SIG-M5 treated with dmso at 0.1 percent for 504 hours (cell line): Measurements from ENCODE around the gene PPM1G.

Experiments used
- DNase-seq: peaks from one replicate; lab custom pipeline; 2025; ENCODE audit not compliant: unreplicated experiment; lab: John Stamatoyannopoulos, UW

The PPM1G gene

DNA sequence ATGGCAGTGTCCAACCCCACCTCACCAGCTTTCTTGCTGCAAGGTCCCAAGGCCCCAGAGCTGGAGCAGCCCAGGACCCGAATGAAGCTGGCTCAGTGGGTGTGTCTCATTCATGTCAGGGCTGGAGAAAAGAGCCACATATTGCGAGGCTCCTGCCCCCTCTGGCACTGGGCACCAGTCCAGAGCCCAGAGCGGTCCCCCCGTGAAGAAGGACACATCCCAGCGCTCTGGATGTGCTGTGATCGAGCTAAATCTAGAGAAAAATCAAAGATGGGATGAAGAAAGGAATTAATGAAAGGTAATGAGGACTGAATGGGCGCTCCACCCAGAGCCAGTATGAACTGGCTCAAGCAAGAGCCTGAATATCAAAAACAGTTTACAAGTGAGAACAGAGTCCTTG is 73.2 kb downstream of the PPM1G start:
- no peak for DNase-seq

GRCh38 chr2:27335311-27335710 is 74.1 kb downstream of the PPM1G start:
- no peak for DNase-seq
